Pericardium fibroblast (primary cell): Measurements from ENCODE around the gene CDK11B. TPM values are rescaled to one million over a fixed set of nuclear protein-coding genes. Genes with fewer than 3 reads are reported as not detected.

ENCODE experiments used
- total RNA-seq: library from RNA; depleted of rRNA; stranded (reverse); fragments of >200 nt; gene quantifications from 2 replicates; pipeline ENCODE4 v1.2.3, GENCODE V29; 2015

The CDK11B gene
- total RNA-seq, result 7.5 and 11.3 TPM in 2 replicates

DNA sequence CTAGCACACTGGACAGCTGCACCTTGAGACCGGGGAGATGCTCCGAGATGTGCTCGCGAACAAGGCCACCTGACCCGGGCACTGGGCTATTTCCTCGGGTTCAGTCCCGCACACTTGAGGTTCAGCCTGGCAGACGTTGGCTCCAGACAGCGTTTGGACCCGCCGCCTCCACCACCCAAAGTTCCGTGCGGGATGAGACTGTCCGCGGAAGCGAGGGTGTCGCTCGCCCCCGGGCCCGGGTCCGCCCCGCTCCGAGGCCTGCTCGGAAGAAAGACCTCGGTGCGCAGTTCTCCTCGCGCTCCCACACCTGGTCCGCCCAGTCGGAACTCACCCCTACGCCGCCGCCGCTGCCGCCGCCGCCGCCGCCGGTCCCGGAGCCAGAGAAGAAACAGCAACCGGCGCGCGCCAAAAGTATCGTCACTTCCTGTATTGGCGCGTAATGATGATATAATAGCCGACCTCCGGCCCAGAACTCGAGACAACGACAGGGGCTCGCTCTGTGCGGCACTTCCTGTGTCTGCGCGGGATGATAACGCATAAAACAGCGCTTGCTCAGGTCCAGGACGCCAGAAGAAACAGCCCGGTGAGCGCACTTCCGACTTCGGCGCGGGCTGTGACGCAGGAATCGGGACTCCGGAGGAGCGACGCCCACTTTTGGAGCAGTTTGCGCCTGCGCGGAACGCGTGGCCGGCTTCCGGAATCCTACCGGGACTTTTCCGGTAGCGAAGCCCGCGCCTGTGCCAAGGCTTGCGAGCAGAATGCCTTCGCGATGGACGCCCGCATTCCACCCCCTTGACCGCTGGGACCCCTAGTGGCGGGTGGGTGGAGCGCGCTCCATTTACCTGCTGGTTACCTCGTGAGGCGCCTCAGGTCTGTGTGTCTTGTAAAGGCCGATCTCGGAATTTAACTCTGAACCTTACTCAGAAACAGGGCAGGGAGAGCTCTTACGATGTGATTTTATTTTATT, at the start of gene CDK11B:
CDK11B (minus strand) TSS at position 422 of the 967 bp plus-strand sequence. CDS start 1,519 bp downstream, outside the sequence.

DNA sequence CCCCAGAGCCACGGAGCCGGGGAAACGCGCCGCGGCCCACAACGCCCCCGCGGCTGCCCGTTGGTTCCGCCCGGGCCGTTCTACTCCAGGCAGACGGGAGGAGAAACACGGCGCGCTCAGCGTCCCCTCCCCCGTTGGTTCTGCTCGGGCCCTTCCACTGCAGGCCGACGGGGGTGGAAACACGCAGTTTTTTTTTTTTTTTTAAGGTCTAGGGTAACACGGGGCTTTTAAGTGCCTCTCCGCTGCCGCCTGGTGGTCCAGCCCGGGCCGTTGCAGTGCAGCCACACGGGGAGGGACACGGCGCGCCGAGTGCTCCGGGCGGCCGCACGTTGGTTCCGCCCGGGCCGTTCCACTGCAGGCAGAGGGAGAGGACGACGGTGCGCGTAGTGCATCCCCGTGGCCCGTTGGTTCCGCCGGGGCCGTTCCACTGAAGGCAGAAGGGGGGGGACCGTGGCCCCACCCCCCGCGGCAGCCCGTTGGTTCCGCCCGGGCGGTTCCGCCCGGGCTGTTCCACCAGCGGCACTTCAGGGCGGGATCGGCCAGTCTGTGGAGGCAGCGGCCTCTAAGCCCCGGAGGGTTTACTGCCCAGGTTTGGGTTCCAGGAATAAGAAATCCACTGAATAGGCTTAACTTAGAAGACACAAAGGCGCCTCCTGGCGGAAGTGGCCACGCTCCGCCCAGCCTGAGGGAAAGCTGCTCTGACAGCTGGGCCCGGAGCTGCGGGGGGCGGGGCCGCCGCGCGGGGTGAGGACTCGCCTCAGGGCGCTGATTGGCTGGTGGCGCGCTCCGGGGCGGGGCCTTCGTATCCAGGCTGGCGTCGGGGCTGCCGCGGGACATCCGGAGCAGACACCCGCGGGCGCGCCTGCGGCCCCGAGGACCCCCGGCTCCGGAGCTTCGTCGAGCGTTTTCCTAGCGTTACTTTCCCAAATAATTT, 34.2 kb upstream of the CDK11B start, which contains the start of gene SLC35E2B:
SLC35E2B (minus strand) TSS at position 82 of the 934 bp plus-strand sequence. CDS start 16,096 bp downstream, outside the sequence.

DNA sequence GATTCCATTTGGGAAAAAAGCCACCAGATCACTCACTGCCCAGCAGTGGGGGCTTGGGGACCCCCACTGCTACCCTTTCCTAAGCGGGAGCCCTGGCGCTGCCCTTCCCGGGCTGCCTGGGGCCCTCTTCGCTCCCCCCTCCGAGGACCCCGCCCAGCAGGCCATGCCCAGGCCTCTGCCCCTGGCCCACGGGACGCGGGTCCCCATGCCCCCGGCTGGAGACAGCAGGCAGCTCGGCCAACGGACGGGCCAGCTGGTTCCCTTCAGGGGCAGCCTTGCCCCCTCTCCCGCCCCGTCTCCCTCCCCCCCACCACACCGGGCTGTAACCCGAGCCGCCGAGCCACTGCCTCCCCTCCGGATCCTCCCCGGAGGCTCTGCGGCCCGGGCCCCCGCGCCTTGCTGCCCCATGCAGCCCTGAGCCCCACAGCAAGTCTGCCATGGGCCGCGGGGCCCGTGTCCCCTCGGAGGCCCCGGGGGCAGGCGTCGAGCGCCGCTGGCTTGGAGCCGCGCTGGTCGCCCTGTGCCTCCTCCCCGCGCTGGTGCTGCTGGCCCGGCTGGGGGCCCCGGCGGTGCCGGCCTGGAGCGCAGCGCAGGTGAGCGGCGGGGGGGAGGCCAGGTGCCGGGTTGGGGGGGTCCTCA, 26.9 kb downstream of the CDK11B start, which contains the start of gene MMP23B:
MMP23B (plus strand) TSS at position 392 of the 639 bp plus-strand sequence; CDS start at position 438, 46 bp downstream.

DNA sequence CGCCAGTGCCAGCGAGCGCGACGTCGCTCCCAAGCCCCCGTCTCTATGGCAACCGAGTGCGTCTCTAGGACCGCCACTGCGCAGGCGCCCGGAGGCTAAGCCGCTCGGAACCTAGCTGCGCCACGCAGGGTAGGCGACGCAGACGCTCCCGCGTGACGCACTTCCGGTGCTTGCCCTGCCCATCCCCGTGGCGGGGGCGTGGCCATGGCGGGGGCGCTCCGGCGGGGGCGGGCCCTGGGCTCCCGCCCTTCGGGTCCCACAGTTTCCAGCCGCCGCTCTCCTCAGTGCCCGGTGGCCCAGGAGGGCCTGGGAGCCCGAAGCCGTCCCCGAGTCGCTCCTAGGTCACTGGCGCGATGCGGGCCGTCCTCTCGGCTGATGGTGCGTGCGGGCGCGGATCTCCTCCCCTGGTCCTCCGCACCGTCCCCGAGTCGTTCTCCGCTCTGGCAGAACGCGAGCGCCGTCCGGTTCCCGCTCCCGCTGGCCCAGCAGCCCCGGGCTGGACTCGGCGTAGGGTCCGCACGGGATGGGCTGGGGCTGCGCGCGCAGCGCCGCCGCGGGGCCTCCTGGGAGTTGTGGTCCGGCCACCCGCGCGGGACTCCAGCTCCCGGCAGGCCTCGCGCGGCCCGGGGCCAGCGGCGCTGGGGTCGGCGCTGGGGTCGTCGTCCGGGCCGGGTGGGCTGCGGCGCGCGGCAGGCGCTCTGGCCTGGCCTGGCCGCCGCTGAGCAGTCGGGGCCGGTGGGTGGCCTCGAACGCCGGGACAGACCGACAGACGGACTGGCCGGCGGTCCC, 43.4 kb downstream of the CDK11B start, which contains the start of gene MIB2:
MIB2 (plus strand) TSS at position 245 of the 789 bp plus-strand sequence. CDS start 7,953 bp downstream, outside the sequence.

DNA sequence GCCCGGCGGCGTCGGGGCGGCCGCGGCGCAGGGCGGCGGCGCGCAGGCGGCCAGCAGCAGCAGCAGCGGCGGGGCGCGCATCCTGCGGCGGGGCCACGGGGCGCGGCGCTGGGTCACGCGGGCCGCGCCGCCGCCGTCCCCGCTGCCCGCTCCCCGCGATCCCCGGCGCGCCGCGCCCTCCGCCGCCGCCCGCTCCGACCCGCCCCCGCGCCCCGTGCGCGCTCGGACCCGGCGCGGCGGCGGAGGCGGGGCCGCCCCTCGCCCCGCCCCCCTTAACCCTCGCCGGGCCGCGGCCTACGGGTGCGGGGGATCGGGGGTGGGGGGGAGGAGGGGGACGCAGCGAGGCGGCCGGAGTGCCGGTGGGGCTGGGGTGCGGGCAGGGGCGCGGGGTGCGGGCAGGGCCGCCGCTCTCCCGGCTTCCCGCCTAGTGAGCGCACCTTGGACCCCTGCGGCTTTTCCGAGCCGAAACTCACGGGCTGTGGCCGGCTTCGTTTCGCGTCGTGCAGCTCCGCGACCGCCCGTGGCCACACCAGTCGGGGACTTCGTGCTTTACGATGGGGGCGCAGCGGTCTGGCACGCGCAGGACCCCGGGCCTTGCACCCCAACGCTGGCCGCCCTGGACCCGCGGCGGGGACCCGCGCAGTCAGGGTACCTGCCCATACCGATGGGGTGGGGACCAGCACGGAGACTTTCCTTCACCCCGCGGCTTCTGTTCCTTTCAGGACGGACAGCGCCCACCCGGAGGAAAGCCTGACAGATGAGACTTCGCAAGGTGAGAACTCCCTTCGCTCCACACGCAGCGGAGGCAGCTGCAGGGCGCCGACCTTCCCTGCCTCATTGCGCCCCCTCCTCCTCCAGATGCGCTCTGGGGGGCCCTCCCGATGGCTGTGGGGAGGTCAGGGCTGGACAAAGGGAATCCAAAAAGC, 58.6 kb downstream of the CDK11B start, which contains the start of gene FNDC10:
FNDC10 (minus strand) TSS at position 201 of the 926 bp plus-strand sequence; CDS start at position 81, 120 bp downstream.

Other genes starting within 250 kb of the CDK11B start
- 0.35 and 2.9 TPM in 2 replicates for gene ANKRD65, start 237.7 kb downstream of the CDK11B start, total RNA-seq
- gene VWA1, start 223.3 kb downstream of the CDK11B start, total RNA-seq, result 12.3 and 18.0 TPM in 2 replicates
- gene ATAD3C, start 209.3 kb downstream of the CDK11B start, total RNA-seq, result under 0.01 TPM in 1 of 2 replicates, not detected in the other
- 8.0 and 27.4 TPM in 2 replicates for gene ATAD3B, start 187.2 kb downstream of the CDK11B start, total RNA-seq
- 23.4 and 27.7 TPM in 2 replicates for gene ATAD3A, start 146.8 kb downstream of the CDK11B start, total RNA-seq
- 4.1 and 6.1 TPM in 2 replicates for gene TMEM240, start 118.4 kb downstream of the CDK11B start, total RNA-seq
- 134 and 149 TPM in 2 replicates for gene SSU72, start 84.1 kb downstream of the CDK11B start, total RNA-seq
- gene FNDC10, start 58.9 kb downstream of the CDK11B start, total RNA-seq, result 22.8 and 23.8 TPM in 2 replicates
- gene MIB2, start 43.5 kb downstream of the CDK11B start, total RNA-seq, result 57.9 and 64.6 TPM in 2 replicates
- gene MMP23B, start 26.8 kb downstream of the CDK11B start, total RNA-seq, result 117 and 174 TPM in 2 replicates
- gene SLC35E2B, start 33.8 kb upstream of the CDK11B start, total RNA-seq, result 20.1 and 42.9 TPM in 2 replicates
- gene CDK11A, start 65.4 kb upstream of the CDK11B start, total RNA-seq, result 7.3 and 14.6 TPM in 2 replicates
- 40.3 and 71.3 TPM in 2 replicates for gene NADK, start 119.5 kb upstream of the CDK11B start, total RNA-seq
- gene GNB1, start 232.1 kb upstream of the CDK11B start, total RNA-seq, result 83.6 and 148 TPM in 2 replicates